HG03159 (cell line): ENCODE measurements around the gene CRHR1.

Source experiments
- ATAC-seq: cut with Tn5 transposase; IDR thresholded peaks from one replicate; pipeline ENCODE4 v1.9.1; 2021; ENCODE audit warnings: mild to moderate bottlenecking, moderate library complexity; ENCODE audit not compliant: unreplicated experiment

CRHR1 gene

DNA sequence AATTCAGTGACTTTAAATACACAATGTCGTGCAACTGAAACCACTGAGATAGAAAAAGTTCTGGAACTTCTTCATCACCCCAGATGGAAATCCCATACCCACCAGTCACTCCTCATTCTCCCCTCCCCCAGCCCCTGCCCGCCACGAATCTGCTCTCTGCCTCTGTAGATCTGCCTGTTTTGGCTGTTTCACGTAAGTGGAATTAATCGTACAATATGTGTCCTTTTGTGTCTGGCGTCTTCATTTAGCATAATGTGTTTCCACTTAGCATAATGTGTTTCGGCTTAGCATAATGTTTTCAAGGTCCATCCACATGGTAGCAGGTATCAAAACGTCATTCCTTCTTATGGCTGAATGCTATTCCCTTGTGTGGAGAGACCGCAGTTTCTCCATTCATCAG is 57.1 kb downstream of the CRHR1 start:
- ATAC-seq: no peak

DNA sequence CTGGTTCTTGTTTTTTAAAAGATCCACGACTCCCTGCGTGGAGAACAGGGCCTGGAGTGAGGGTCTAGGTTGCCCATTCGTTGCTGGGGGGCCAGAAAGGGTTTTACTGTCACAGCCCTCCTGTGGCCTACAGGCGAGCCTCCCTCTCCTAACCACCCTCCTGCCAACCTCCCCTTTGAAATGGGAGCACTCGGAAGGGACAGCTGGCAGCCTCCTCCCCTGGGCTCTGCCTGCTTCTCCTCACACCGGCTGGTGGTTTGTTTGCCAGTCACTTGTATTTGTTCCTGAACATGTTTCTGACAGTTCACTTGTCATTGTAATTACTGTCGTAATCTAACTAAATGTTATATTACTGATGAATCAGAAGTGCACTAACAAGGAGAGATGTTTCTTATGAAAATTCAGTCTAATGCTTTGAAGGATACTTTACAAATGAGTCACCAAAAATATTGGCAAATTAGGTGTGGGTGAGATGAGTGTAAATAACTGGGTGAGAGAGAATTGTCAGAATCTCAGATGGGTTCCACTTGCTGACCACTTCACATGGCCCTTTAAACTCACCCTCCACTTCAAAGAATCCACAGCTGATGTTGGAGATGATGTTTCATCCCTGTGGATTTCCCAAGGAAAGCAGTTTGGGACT is 57.9 kb downstream of the CRHR1 start:
- ATAC-seq: no peak

DNA sequence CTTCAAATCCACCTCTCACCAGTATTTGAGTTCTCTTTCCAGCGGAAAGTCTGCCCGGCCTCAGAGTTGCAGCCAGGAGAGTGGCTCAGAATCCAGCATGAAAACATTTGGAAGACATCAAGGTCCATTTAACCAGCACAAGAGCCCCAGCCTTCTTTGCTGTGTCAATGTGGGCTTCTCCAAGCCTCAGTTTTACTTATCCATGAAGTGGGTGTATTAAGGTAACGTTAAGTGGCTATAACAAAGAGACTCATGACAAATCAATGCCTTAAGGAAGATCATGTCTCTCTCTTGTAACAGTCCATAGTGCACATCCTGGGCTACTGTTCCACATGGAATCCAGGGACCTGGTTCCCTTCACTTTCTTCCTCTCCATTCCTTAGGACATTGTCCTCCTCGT is 59.6 kb downstream of the CRHR1 start:
- no peak for ATAC-seq

- ATAC-seq: no peak
These were observed 60.7 kb downstream of the CRHR1 start, which contains the start of gene SPPL2C for GRCh38 chr17:45844695-45845375. TSS of gene SPPL2C (plus strand) at chr17:45844881. CDS start at chr17:45844907, 26 bp downstream.

DNA sequence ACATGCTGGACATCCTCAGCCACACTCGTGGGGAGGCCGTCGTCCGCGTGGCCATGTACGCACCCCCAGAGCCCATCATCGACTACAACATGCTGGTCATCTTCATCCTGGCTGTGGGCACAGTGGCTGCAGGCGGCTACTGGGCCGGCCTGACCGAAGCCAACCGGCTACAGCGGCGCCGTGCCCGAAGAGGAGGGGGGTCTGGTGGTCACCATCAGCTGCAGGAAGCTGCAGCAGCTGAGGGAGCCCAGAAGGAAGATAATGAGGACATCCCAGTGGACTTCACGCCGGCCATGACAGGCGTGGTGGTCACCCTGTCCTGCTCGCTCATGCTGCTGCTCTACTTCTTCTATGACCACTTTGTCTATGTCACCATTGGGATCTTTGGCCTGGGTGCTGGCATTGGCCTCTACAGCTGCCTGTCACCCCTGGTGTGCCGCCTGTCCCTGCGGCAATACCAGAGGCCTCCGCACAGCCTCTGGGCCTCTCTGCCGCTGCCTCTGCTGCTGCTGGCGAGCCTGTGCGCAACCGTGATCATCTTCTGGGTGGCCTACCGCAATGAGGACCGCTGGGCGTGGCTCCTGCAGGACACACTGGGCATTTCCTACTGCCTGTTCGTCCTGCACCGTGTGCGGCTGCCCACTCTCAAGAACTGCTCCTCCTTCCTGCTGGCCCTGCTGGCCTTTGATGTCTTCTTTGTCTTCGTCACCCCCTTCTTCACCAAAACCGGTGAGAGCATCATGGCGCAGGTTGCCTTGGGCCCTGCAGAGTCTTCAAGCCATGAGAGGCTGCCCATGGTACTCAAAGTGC is 61.5 kb downstream of the CRHR1 start:
- no peak for ATAC-seq

- no peak for ATAC-seq
These were observed 62.1 kb downstream of the CRHR1 start for GRCh38 chr17:45846223-45846622.

GRCh38 chr17:45846646-45847045 is 62.5 kb downstream of the CRHR1 start:
- ATAC-seq: no peak

DNA sequence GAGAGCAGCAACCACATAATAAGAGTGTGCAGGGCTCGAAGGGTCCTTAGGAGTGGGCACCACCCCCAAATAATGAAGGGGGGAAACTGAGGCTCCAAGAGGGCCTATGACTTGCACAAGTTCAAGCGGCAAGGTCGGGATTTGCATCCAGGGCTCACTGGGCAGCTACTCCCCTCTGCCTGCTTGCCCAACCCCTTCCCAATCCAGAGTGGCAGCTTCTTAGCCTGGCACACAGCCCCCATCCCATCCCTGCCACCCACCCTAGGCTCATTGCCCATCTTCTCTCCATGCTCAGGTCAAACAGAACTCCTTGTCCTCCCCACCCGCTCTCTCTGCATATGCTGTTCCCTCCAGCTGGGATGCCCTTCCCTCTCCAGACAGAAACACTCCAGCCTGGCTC is 63.0 kb downstream of the CRHR1 start:
- no peak for ATAC-seq

DNA sequence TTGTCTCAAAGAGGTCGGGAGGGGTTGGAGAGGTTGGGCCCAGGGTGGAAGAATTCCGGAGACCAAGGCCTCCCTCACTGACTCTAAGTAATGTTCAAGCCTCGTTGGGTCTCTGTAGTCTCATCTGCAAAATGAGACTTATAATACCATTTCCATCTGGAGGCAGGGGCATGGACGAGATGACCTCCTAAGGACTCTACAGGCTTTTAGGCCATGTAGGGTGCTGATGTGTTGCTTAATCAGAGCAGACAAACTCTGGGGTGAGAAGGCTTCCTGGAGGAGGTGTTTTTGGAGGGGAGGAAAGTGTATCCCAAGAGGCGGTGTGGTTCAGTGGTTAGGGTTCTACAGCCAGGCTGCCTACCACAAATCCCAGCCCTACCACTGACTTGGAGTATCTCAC is 63.6 kb downstream of the CRHR1 start:
- no peak for ATAC-seq

GRCh38 chr17:45848405-45848804 is 64.3 kb downstream of the CRHR1 start:
- no peak for ATAC-seq

GRCh38 chr17:45848868-45849535 is 64.9 kb downstream of the CRHR1 start:
- ATAC-seq: no peak

- no peak for ATAC-seq
These were observed 65.4 kb downstream of the CRHR1 start for GRCh38 chr17:45849536-45849990.

DNA sequence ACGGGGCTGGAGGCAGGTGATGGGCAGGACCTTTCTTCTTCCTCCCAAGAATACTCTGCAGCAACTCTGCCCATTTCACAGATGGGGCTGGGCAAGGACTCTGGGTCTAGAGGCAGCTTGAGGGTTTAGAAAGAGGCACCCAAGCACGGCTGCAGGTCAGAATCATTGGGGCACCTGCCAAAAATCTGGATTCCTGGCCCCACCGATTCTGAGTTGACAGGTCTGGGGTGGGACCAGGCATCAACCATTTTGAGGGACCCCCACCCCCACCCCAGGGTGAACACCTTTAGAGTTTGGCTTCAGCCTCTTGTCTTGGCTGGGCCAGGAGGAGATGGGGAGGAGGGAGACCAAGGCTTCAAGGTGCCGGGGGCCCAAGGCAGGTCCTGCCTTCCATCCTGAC is 65.9 kb downstream of the CRHR1 start:
- ATAC-seq: no peak

DNA sequence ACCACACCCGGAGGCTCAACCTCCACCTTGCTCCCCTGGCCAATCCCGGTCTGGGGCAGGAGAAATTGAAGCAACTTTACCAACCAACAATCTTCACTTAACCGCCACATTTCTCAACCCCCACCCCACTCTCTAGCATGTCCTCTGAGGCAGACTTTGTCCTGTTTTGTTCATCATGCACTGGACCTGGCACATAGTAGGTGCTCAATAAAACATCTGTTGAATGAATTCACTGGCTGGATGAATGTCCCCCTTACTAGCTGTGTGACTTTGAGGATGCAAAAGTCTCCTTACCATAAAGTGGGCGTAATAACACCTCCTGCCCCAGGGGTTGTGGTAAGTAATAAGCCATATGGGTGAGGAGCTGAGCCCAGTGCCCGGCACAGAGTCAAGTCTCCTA is 66.3 kb downstream of the CRHR1 start:
- no peak for ATAC-seq

GRCh38 chr17:45851022-45851421 is 66.9 kb downstream of the CRHR1 start:
- ATAC-seq: no peak

- no peak for ATAC-seq
These were observed 67.3 kb downstream of the CRHR1 start for GRCh38 chr17:45851464-45851863.

DNA sequence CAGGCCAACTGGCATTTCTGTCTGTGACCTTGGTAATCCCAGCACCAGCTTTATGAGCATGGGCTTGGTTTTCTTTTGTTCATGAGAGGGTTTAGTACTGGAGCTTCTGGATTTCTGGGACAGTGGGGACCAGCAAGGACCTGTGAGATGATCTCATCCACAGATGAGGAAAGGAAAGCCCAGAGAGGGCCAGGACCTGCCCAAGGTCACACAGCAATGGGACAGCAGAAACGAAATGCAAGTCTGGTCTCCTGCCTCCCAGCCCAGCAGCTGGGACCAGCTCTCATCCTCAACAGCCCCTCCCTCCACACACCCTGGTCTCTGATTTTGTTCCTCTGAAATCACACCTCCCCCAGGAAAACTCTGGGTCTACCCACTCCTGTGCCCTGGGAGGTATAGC is 67.8 kb downstream of the CRHR1 start:
- ATAC-seq: no peak

- ATAC-seq: no peak
These were observed 68.6 kb downstream of the CRHR1 start for GRCh38 chr17:45852535-45853297.

DNA sequence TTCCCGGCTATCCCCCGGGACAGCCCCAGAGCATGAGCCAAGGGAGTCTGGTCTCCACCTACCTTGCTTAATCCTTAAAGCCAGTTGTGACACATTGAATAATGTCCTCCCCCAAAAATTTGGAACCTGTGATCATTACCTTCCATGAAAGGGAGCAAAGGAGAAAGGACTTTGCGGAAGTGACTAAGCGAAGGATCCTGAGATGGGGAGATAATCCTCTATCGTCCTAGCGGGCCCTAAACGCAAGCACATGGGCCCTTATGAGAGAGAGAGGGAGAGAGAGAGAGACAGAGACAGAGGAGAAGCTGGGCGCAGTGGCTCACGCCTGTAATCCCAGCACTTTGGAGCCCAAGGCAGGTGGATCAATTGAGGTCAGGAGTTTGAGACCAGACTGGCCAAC is 70.1 kb downstream of the CRHR1 start:
- no peak for ATAC-seq

DNA sequence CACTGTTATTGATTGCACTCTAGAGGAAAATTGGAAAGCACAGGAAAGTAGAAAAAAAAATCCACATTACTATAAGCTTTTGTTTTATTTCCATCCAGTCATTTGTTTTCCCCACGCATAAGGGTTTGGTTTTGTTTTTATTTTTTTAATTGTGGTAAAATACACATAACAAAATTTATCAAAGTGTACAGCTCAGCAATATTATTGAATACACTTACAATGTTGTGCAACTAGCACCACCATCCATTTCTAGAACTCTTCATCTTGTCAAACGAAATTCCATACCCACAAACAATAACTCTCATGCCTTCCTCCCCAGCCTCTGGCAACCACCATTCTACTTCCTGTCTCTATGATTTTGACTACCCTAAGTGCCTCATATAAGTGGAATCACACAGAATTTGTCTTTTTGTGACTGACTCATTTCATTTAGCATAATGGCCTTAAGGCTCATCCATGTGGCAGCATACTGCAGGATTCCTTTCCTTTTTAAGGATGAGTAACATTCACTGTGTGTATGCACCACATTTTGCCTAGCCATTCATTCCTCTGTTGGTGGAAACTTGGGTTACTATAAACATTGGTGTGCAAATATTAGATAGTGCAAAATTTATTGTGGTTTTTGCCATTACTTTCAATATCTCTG is 71.7 kb downstream of the CRHR1 start:
- no peak for ATAC-seq
